GM18951 (cell line): ENCODE measurements around the gene EXOC8.

ENCODE experiments used
- POLR2A ChIP-seq: IDR thresholded peaks from 4 replicates; pipeline ENCODE4 v1.6.1; 2011; ENCODE audit warnings: mild to moderate bottlenecking; ENCODE audit not compliant: insufficient read length, insufficient read depth; ENCODE audit errors: extremely low read depth
- in situ Hi-C: fragments of 300-500 bp; cut with MboI; formaldehyde crosslinking; loops from one replicate; pipeline ENCODE4 v1.12.0; 2022; ENCODE audit warnings: low sequenced_read_pairs, mixed read lengths, inconsistent platforms; ENCODE audit not compliant: unreplicated experiment

The EXOC8 gene

DNA sequence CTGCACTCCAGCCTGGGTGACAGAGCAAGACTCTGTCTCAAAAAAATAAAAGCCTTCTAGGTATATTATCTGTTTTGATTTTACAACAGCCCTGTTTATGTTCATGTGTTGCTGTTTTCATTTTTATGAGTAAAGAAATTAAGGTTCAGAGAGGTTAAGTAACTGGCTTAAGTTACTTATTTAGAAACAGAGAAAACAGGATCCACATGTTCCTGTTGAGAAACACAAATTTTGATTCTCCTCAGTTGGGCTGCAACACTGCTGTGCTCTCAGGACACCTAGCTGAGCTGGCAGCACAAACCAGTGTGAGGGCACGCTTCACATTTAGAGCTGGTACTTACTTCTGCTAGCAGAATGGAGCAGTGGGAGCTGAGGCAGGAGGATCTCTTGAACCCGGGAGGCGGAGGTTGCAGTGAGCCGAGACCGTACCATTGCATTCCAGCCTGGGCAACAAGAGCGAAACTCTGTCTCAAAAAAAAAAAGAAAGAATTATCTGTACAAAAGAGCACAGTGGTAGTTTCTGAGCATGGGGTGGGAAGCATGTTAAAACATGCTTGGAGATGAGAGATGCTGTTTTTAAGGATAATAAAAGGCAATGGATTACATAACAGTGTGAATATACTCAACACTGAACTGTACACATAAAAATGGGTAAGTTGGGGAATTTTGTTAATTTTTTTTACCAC is 2.8 kb upstream of the EXOC8 start:
- in situ Hi-C loops, result no loop called here
- TF ChIP-seq POLR2A, result no peak

DNA sequence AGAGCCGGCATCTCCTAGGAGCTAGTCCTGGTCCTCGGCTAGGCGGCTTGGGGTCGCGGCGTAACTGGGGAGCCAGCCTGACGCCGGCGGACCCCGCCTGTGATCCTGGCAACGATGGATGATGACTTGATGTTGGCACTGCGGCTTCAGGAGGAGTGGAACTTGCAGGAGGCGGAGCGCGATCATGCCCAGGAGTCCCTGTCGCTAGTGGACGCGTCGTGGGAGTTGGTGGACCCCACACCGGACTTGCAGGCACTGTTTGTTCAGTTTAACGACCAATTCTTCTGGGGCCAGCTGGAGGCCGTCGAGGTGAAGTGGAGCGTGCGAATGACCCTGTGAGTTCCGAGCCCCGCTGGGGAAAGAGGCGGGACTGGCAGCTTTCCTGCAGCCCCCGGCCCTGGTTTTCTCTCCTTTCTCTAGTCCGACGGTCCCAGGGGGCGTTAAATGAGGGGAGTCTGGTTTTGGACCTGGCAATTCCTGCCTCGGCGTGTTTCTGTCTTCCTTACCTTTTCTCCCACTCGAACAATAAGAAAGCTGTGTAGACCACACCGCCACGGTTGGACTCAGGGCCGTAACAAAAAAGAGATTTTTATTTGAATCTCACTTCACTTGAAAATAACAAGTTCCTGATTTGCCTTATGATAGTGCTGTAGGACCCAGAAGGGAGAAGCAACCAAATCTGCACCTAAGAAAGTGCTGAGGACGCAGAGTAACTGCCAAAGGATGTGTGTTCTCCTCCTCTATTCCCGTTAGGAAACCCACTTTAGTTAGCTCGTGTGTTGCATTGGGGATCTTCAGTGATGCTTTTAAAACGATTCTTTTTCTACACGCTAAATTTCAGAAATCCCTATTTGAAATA is 847 bp upstream of the EXOC8 start, which contains the start of gene SPRTN:
Gene SPRTN (plus strand): TSS at position 24 of the 859 bp plus-strand sequence. CDS start 91 bp downstream, at position 115.
- TF ChIP-seq POLR2A, result peak; percentile 42
- in situ Hi-C loops, result no loop called here

DNA sequence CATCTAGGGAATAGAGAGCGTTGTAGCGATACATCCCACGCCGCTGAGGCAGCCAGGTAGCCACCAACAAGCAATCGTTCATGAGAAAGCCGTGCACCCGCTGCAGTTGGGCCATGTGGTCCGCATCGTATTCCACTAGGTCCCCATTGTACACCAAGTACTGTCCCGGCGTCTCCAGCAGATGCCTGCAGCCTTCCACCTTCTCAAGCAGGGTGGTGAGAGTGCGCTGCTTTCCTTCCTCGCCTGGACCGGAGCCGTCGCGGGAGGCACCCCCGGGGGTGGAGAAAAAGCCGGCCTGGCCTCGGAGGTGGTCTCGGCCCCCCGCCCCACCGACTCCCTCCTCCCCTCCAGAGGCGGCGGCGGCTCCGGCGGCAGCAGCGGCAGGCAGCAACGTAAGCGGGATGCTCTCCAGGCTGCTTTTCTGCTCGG is 595 bp downstream of the EXOC8 start:
- in situ Hi-C loops, result no loop called here
- TF ChIP-seq POLR2A, result no peak

DNA sequence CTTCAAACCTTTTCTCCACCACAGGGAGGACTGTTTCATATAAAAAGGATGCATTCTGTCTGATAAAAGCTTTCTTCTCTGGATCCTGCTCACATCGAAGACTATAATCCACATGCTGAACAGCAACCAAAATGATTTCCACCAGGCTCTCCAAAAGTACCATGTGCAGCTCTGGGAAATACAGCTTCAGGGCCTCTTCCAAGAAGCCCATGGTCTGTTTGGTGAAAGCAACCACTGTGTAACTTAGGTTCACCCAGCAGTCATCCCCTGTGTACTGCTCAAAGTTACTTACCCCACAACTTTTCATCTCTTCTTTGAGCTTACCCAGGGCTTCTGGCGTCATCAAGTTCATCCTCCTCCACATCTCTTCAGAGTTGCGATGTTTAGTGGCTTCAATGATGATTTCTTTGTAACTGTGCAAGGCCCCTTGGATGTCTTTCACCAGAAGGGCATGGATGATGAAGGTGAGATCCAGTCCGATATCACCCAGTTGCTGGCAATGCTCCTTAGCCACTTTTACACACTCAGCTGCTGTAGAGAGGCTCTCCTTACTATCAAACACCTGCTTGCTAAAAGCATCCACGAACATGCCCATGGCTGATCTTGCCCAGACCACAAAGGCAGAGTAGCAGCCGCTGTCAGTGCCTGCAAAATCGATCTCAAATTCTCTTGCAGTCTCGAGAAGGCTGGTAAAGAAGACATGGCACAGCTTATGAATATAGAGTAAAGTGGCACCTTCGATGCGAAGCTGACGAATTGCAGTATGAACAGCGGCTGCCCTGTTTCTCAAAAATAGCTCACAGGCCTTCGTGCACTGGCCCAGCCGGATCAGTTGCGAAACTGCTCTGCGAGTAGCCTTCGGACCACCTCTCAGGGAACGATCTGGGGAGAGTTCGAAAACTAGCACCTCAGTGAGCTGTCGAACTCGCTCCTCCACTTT is 1.7 kb downstream of the EXOC8 start:
- no peak for TF ChIP-seq POLR2A
- in situ Hi-C loops, result no loop called here

DNA sequence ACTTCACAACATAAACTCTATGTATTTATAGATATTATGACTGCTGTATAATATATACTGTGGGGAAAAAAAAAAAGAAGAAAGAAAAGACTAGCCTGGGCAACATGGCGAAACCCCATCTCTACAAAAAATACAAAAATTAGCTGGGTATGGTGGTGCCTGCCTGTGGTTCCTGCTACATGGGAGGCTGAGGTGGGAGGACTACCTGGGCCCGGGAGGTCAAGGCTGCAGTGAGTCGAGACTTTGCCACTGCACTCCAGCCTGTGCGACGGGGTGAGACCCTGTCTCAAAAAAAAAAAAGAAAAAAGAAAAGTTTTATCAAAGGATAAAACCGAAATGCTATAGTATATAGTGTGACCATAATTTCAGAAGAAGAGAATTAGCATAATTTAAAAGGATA is 2.7 kb downstream of the EXOC8 start:
- in situ Hi-C loops, result no loop called here
- no peak for TF ChIP-seq POLR2A

DNA sequence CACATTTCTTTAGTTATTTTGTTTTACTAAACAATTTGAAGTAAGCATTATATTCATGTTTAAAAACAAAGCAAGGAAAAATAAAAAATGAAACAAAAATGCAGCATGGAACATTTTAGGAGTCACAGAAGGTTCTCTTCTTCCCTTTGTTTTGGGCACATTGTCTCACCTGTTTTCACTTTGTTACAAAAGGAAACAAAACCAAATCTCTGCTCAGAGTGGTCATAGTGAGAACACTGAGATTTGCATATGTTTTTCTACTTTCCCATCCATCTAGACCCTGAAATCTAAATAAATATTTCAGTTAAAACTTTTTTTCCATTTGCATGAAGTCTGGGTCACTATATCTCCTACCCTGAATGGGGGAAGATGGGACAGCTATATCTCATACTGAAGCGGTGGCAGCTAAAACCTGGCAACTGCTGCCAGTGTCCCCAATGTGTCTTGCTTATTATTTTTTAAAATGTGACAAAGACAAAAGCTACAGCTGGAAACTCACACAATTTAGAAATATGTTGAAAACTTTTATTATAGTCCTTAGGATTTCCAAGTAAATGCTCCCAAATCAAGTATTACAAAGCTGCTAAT is 3.5 kb downstream of the EXOC8 start:
- TF ChIP-seq POLR2A, result no peak
- in situ Hi-C loops, result no loop called here

DNA sequence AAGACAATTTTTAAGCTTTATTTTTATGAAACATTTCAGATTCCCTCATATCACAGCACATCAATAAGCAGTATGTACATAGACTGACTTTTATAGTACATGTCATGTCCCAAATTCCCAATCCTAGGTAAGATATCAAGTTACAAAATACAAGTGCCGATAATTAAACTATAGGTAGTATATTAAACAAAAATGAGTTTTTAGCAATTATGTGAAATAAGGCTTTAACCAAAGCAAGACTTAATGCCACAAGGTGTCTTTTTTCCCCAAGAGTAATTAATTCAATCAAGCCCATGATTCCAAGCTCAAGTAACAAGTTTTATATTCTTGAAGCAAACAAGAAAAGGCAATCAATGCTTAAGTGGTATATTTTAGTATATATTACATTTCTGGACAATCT is 4.9 kb downstream of the EXOC8 start:
- no peak for TF ChIP-seq POLR2A
- in situ Hi-C loops, result no loop called here

DNA sequence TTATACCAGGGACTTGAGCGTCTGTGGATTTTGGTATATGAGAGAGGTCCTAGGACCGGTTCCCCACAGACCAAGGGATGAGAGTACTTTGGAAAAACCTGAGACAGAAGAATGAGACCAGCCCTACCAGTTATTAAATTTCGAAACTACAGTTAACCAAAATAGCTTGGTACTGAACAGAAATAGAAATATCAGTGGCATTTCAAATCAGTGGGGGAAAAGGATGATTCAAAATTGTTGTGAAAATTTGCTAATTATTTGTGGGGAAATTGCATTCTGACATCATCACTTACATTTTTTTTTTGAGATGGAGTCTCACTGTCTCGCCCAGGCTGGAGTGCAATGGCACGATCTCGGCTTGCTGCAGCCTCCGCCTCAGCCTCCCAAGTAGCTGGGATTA is 8.2 kb downstream of the EXOC8 start:
- TF ChIP-seq POLR2A, result no peak
- in situ Hi-C loops, result no loop called here

DNA sequence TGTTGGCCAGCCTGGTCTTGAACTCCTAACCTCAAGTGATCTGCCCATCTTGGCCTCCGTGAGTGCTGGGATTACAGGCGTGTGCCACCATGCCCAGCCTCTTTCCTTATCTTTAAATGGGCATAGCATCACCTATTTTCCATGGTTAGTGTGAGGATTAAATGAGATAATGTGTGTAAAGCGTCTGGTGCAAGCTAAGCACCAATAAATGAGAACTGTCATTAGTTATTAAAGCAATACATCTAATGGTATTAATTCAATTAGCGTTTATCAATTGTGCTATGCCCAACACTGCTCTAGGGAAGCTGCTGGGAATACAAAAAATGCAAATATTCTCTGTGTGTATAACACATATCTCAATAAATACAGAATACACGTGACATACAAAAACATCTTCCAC is 10.0 kb downstream of the EXOC8 start:
- in situ Hi-C loops, result no loop called here

DNA sequence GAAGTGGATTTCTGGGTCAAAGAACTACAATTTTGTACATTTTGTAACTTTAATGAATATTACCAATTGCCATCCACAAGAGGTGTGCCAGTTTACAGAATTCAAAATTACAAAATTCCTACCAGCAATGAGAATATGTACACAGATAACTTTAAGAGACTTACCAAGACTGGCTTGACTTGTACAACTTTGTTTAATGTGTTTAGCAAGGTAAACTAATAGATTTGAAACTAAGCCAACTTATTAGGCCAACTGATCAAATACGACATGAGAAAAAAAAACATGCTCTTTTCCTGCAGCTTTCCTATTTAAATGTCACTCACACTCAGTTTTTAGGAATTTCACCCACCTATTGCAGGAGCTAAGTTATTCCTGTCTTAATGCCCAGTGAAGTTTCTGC is 11.4 kb downstream of the EXOC8 start:
- TF ChIP-seq POLR2A, result no peak
- in situ Hi-C loops, result no loop called here

More for the DNA sequence above, 10.0 kb downstream of the EXOC8 start:
- no peak for TF ChIP-seq POLR2A

DNA sequence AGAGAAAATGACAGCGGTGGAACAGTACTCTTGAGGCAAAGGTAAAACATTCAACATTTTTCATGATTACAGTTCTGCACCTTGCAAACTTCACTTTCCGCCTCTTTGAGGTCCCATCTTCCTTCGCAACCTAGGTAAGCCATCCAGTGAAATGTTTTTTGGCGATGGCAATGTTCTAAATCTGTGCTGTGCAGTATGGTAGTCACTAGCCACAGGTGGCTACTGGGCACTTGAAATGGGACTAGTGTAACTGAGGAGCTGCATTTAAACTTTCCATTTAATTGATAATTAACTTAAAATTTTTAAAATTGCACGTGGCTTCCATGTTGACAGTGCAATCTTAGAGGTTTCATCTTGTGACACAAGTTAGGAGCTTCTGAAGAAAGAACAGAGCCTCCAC is 13.0 kb downstream of the EXOC8 start:
- in situ Hi-C loops, result no loop called here
- no peak for TF ChIP-seq POLR2A

DNA sequence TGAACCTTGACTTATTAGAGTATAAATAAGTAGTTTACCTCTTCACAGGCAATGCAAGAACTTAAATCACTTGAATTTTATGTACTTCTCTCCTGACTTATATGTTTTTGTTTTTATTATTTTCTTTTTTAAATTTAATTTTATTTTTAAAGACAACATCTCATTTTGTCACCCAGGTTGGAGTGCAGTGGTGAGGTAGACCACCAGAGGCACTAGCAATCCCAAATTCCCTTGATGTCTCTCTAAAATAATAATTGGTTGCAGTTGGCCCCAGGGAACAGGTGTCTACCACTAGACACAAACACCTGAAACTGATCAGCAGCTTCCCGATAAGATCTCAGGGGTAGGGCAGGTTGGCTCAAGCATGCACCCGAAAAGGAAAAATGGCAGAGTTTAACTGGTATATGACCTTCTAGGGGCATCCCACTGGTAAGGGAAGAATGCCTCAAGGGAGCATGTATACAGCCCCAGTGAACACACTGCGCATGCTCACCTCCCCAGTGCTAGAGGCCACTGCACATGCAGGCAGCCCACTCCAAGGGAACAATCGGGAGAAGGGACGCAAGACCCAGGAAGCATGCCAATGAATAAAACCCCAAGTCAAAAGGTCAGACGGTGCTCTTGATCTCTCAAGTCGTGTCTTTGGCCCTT is 14.6 kb downstream of the EXOC8 start:
- no peak for TF ChIP-seq POLR2A
- in situ Hi-C loops, result no loop called here
